AG04450 (cell line): ENCODE results near the gene ADGRD1. TPM values are rescaled to one million over a fixed set of nuclear protein-coding genes. Genes with fewer than 3 reads are reported as not detected.

Experiments
- CTCF ChIA-PET: fragments of 300-600, 350-600 bp; formaldehyde crosslinking; extraction: SDS; loops from one replicate; lab custom pipeline; 2022; ENCODE audit warnings: antibody characterized with exemption, inconsistent platforms; lab: Charles Lee
- POLR2A ChIA-PET: fragments of 350-600 bp; formaldehyde crosslinking; extraction: SDS; loops from one replicate; lab custom pipeline; 2021; ENCODE audit warnings: antibody characterized with exemption, inconsistent platforms; lab: Yijun Ruan, JAX
- DNase-seq: peaks from one replicate; pipeline ENCODE4 v3.0.0-alpha.2; 2011; ENCODE audit warnings: low read depth, low spot score
- H3K27ac ChIP-seq: one replicate; pipeline ENCODE4 v1.5.1; 2012; ENCODE audit warnings: low read depth, low read length, control low read depth
- H3K27me3 ChIP-seq: one replicate; pipeline ENCODE4 v1.6.0; 2012; ENCODE audit warnings: low read length; ENCODE audit not compliant: control insufficient read depth, insufficient read depth
- H3K4me3 ChIP-seq: 2 replicates; pipeline ENCODE4 v1.5.1; 2011; ENCODE audit warnings: mild to moderate bottlenecking, low read depth, low read length, control low read depth
- H3K9me3 ChIP-seq: 2 replicates; pipeline ENCODE4 v1.5.1; 2012; ENCODE audit warnings: low read length; ENCODE audit not compliant: control insufficient read depth, insufficient read depth
- polyA plus RNA-seq: library from polyadenylated mRNA; depleted of rRNA; stranded (reverse); fragments of >200 nt; gene quantifications from 2 replicates; pipeline ENCODE4 v1.2.3, GENCODE V29; 2011
- TF ChIP-seq, protein P1 (sequence below): IDR thresholded peaks from 2 replicates; pipeline ENCODE4 v1.5.1; 2011; ENCODE audit warnings: low read depth, low read length, control low read depth, inconsistent platforms

The ADGRD1 gene
- polyA plus RNA-seq, 1 experiment = 0.05 TPM

DNA sequence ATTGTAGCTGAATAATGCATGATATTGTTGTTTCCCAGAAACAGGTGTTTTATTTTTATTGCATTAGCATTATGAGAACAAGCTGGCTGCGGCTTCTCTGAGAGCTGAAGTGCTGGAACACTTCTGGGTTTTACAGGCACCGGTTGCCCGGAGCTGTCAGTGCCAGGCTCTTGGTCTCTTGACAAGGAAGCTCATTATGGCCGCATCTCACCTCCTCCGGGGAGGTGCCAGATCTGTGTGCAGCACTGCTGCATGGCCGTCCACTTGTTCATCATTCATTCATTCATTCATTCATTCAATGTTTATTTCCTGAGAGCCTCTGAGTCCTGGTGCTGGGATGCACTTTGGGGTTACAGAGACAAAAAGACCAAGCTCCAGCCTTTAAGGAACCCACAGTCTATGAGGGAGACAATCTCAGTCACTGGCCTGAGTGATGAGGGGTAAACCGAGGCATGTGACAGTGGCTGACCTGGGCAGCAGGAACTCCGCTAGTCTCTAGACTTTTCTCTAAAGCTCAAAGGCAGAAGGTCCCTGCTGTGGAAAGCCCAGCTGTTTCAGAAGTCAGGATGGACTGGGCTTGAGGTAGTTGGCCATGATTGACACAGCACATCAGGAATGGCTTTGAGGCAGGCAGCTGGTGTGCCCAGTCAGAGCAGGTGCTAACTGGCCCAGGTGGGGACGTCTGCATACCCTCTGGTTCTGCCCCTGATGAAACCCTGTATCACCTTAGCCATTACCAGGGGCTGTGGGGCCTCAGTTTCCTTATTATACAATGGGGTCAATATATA is 181.0 kb downstream of the ADGRD1 start:
- POLR2A ChIA-PET = no interaction called here

DNA sequence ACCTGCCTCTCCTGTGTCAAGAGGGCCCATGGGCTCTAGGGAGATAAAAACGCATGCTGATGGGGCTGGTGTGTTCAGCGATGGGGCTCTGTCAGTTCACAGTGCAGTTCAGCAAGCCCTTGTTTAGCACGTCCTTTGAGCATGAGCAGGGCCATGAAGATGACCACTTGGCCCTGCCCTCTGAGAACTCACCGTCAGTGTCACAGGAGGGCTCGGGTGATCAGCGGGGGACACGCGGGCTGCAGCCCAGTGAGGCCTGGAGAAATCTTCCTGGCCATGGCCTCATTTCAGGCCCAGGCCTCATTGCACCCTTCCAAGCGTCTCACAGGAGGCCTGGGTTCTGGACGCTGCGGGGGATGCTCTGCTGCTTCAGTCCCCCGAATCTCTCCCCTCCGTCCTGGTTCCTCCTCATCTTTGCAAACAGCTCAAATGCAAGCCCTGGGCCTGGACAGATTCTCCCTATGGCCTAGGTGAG is 181.6 kb downstream of the ADGRD1 start:
- Histone ChIP-seq H3K4me3 (no peak overlapping the region), H3K9me3 (peaks cover 90% of the 10 kb centered on the region), H3K27me3 (no peaks in the 10 kb centered on the region), H3K27ac (no peak overlapping the region)
- CTCF ChIA-PET = no interaction called here
- POLR2A ChIA-PET = no interaction called here
- TF ChIP-seq, protein P1, sequence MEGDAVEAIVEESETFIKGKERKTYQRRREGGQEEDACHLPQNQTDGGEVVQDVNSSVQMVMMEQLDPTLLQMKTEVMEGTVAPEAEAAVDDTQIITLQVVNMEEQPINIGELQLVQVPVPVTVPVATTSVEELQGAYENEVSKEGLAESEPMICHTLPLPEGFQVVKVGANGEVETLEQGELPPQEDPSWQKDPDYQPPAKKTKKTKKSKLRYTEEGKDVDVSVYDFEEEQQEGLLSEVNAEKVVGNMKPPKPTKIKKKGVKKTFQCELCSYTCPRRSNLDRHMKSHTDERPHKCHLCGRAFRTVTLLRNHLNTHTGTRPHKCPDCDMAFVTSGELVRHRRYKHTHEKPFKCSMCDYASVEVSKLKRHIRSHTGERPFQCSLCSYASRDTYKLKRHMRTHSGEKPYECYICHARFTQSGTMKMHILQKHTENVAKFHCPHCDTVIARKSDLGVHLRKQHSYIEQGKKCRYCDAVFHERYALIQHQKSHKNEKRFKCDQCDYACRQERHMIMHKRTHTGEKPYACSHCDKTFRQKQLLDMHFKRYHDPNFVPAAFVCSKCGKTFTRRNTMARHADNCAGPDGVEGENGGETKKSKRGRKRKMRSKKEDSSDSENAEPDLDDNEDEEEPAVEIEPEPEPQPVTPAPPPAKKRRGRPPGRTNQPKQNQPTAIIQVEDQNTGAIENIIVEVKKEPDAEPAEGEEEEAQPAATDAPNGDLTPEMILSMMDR = no peak
- no peak for DNase-seq

More for the DNA sequence above, 181.0 kb downstream of the ADGRD1 start:
- TF ChIP-seq, protein P1 = no peak
- H3K27ac ChIP-seq = no peak overlapping the region
- DNase-seq = no peak
- no peaks in the 10 kb centered on the region for H3K27me3 ChIP-seq
- CTCF ChIA-PET = no interaction called here
- H3K4me3 ChIP-seq = no peak overlapping the region
- peaks cover 91% of the 10 kb centered on the region for H3K9me3 ChIP-seq

DNA sequence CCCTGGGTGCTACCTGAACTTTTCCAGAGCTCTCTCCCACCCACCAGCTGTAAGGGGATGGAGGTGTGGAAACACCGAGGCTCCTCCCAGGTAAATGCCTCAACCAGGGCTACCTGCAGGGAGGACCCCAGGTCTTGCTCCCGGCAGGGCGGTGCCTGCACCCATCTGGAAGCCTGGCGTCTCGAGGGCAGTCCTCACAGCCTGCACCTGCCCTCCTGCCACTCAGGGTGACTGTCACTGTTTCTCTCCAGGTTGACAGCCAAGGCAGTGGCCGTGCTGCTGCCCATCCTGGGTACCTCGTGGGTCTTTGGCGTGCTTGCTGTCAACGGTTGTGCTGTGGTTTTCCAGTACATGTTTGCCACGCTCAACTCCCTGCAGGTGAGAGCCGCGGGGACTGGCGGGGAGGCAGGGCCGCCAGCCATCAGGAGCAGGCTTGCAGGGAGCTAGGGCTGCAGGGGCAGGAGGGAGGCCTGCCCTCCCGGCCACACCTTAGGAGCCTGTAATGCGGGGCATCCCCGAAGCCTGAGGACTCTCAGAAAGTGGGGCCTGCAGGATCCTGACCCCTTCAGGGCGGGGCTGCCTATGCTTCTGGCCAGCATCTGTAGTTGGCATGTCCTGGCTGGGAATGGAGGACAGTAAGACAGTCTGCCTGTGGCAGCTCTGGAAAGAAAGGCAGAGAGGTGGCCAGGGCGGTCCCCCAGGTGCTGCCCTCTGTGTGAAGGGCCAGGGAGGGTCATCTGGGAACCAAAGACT is 182.3 kb downstream of the ADGRD1 start:
- DNase-seq = no peak
- TF ChIP-seq, protein P1 = no peak
- peaks cover 90% of the 10 kb centered on the region for H3K9me3 ChIP-seq
- no peak overlapping the region for H3K27ac ChIP-seq
- ChIA-PET POLR2A (no interaction called here), CTCF (no interaction called here)
- H3K27me3 ChIP-seq = no peaks in the 10 kb centered on the region
- no peak overlapping the region for H3K4me3 ChIP-seq

DNA sequence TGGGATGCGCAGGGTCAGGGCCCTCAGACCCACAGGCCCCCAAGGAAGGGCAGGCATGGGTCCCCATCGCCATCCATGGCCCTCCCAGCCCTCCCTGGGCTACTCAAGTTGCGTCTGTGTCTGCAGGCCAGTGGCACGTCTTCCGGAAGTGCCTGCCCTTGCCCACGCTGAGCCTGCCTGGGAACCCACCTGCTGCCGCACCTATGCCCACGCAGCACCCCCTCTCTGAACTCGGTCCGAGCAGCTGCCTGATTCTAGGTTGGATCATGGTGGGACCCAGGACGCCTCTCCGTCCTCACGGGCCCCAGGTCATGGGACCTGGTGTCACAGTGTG is 182.8 kb downstream of the ADGRD1 start:
- TF ChIP-seq, protein P1 = no peak
- no peak overlapping the region for H3K4me3 ChIP-seq
- ChIA-PET CTCF (no interaction called here), POLR2A (no interaction called here)
- no peak overlapping the region for H3K27ac ChIP-seq
- H3K27me3 ChIP-seq = no peaks in the 10 kb centered on the region
- peaks cover 87% of the 10 kb centered on the region for H3K9me3 ChIP-seq
- DNase-seq = no peak
